PC-3 (cell line): ENCODE data around the gene HNRNPAB. TPM values are rescaled to one million over a fixed set of nuclear protein-coding genes. Genes with fewer than 3 reads are reported as not detected.

Source experiments
- ATAC-seq: fragments of 200-7000 bp; cut with Tn5 transposase; 2 replicates; pipeline ENCODE4 v1.9.1; 2020; ENCODE audit warnings: mild to moderate bottlenecking, moderate library complexity
- BruUV-seq: library from RNA; stranded (reverse); fragments of 400-500 nt; replicated peaks from 2 replicates; lab custom pipeline; 2021; lab: Mats Ljungman, UMichigan
- CTCF ChIA-PET: fragments of 300-600 bp; sonication (Branson Sonifier 250); formaldehyde crosslinking; loops from one replicate; lab custom pipeline; 2022; ENCODE audit warnings: antibody characterized with exemption; lab: Charles Lee
- POLR2A ChIA-PET: fragments of 300-600 bp; sonication (Branson Sonifier 250); formaldehyde crosslinking; loops from one replicate; lab custom pipeline; 2022; ENCODE audit warnings: antibody characterized with exemption; ENCODE audit not compliant: unreplicated experiment; lab: Charles Lee
- DNase-seq: peaks from one replicate; pipeline ENCODE4 v3.0.0-alpha.2; 2015
- H2AFZ ChIP-seq: fragments of 300-600 bp; sonication (generic); 2 replicates; pipeline ENCODE4 v1.6.0; 2016; ENCODE audit warnings: antibody characterized with exemption, low read length
- H3F3A ChIP-seq: fragments of 300-600 bp; sonication (generic); one replicate; pipeline ENCODE4 v1.6.0; 2017; ENCODE audit warnings: antibody characterized with exemption, low read length, control low read depth, mild to moderate bottlenecking; ENCODE audit not compliant: unreplicated experiment
- H3K27ac ChIP-seq: fragments of 300-600 bp; sonication (generic); 2 replicates; pipeline ENCODE4 v1.5.1; 2016; ENCODE audit warnings: mild to moderate bottlenecking, low read length
- H3K27me3 ChIP-seq: fragments of 300-600 bp; sonication (generic); 2 replicates; pipeline ENCODE4 v1.6.1; 2016; ENCODE audit warnings: low read length, mixed read lengths
- H3K36me3 ChIP-seq: fragments of 300-600 bp; sonication (generic); 2 replicates; pipeline ENCODE4 v1.6.1; 2016; ENCODE audit warnings: low read depth, mixed run types, low read length, mixed read lengths
- H3K4me1 ChIP-seq: fragments of 300-600 bp; sonication (generic); 2 replicates; pipeline ENCODE4 v1.5.1; 2016; ENCODE audit warnings: low read length; ENCODE audit not compliant: insufficient read depth
- H3K4me2 ChIP-seq: fragments of 300-600 bp; sonication (generic); 2 replicates; pipeline ENCODE4 v1.6.0; 2016; ENCODE audit warnings: low read length
- H3K4me3 ChIP-seq: fragments of 300-600 bp; sonication (generic); 2 replicates; pipeline ENCODE4 v1.5.1; 2016; ENCODE audit warnings: mild to moderate bottlenecking, low read length, mixed read lengths
- H3K79me2 ChIP-seq: fragments of 300-600 bp; sonication (generic); 2 replicates; pipeline ENCODE4 v1.6.1; 2017; ENCODE audit warnings: low read length, mixed read lengths
- H3K9ac ChIP-seq: fragments of 300-600 bp; sonication (generic); 2 replicates; pipeline ENCODE4 v1.6.0; 2016; ENCODE audit warnings: mild to moderate bottlenecking, low read length
- H3K9me2 ChIP-seq: fragments of 300-600 bp; sonication (generic); replicated peaks from 2 replicates; pipeline ENCODE4 v1.6.1; 2016; ENCODE audit warnings: mixed run types, low read length, mixed read lengths
- H3K9me3 ChIP-seq: fragments of 300-600 bp; sonication (generic); 2 replicates; pipeline ENCODE4 v1.6.1; 2016; ENCODE audit warnings: low read length, mixed read lengths
- H4K20me1 ChIP-seq: fragments of 300-600 bp; sonication (generic); 2 replicates; pipeline ENCODE4 v1.6.1; 2016; ENCODE audit warnings: low read length, mixed read lengths
- EZH2 ChIP-seq: fragments of 300-600 bp; sonication (generic); IDR thresholded peaks from one replicate; pipeline ENCODE4 v1.6.1; 2017; ENCODE audit warnings: antibody characterized with exemption, mild to moderate bottlenecking, low read length; ENCODE audit not compliant: unreplicated experiment
- EZH2phosphoT487 ChIP-seq: fragments of 300-600 bp; sonication (generic); IDR thresholded peaks from 2 replicates; pipeline ENCODE4 v1.6.1; 2018; ENCODE audit warnings: mild to moderate bottlenecking, antibody characterized with exemption, low read length, borderline replicate concordance
- intact Hi-C: fragments of 100-400 bp; cut with micrococcal nuclease; formaldehyde crosslinking; loops from 2 replicates; pipeline ENCODE4 v1.9.0; 2023
- total RNA-seq: library from RNA; depleted of rRNA; stranded (reverse); fragments of >200 nt; gene quantifications from 2 replicates; pipeline ENCODE4 v1.2.3, GENCODE V29; 2014
- TF ChIP-seq, protein P1 (sequence below): fragments of 300-600 bp; sonication (generic); conservative IDR thresholded peaks from 2 replicates; pipeline ENCODE4 v1.5.1; 2017; ENCODE audit warnings: antibody characterized with exemption, low read depth, mild to moderate bottlenecking, low read length

Gene HNRNPAB
- total RNA-seq, 1 experiment from 2014 or later: 231 TPM

GRCh38 chr5:178160176-178160575 lies 44.2 kb upstream of the HNRNPAB start:
- no peak overlapping the region for H3K4me2 ChIP-seq
- no peaks in the 10 kb centered on the region for H3K4me1 ChIP-seq
- no peak overlapping the region for H3K4me3 ChIP-seq
- TF ChIP-seq EZH2 (no peak), EZH2phosphoT487 (no peak)
- TF ChIP-seq, protein P1, sequence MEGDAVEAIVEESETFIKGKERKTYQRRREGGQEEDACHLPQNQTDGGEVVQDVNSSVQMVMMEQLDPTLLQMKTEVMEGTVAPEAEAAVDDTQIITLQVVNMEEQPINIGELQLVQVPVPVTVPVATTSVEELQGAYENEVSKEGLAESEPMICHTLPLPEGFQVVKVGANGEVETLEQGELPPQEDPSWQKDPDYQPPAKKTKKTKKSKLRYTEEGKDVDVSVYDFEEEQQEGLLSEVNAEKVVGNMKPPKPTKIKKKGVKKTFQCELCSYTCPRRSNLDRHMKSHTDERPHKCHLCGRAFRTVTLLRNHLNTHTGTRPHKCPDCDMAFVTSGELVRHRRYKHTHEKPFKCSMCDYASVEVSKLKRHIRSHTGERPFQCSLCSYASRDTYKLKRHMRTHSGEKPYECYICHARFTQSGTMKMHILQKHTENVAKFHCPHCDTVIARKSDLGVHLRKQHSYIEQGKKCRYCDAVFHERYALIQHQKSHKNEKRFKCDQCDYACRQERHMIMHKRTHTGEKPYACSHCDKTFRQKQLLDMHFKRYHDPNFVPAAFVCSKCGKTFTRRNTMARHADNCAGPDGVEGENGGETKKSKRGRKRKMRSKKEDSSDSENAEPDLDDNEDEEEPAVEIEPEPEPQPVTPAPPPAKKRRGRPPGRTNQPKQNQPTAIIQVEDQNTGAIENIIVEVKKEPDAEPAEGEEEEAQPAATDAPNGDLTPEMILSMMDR: no peak
- no peaks in the 10 kb centered on the region for H3K36me3 ChIP-seq
- no peaks in the 10 kb centered on the region for H3F3A ChIP-seq
- H3K9ac ChIP-seq: no peak overlapping the region
- intact Hi-C loops: no loop called here
- no peak overlapping the region for H2AFZ ChIP-seq
- H3K79me2 ChIP-seq: no peaks in the 10 kb centered on the region
- BruUV-seq: no TSS peak
- ChIA-PET CTCF (no interaction called here), POLR2A (no interaction called here)
- H3K9me2 ChIP-seq: no peaks in the 10 kb centered on the region
- H4K20me1 ChIP-seq: no peaks in the 10 kb centered on the region
- DNase-seq: no peak
- no peak for ATAC-seq
- H3K27me3 ChIP-seq: no peaks in the 10 kb centered on the region
- H3K27ac ChIP-seq: no peak overlapping the region
- no peaks in the 10 kb centered on the region for H3K9me3 ChIP-seq

DNA sequence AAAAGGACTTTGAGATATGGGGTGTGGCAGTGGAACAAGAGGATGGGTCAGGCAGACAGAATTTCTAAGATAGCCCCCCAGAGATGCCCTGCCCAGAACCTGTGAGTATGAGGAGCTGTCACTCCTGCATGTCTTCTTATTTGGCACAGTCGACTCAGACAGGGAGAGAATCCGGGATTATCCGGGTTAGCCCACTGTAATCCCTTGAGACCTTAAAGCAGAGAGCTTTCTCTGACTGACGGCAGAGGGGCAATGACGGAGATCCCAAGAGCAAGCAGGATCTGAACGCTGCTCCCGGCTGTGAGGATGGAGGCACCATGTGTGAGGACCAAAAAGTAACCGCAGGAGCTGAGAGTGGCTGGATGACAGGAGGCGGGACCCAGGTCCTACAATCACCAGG lies 41.9 kb upstream of the HNRNPAB start:
- H3K9ac ChIP-seq: no peak overlapping the region
- no peaks in the 10 kb centered on the region for H3K9me3 ChIP-seq
- POLR2A ChIA-PET: no interaction called here
- H3K27me3 ChIP-seq: no peaks in the 10 kb centered on the region
- TF ChIP-seq, protein P1: no peak
- no peak for TF ChIP-seq EZH2phosphoT487
- intact Hi-C loops: no loop called here
- no peaks in the 10 kb centered on the region for H3F3A ChIP-seq
- H3K4me3 ChIP-seq: no peak overlapping the region
- ATAC-seq (no peak), DNase-seq (no peak)
- H4K20me1 ChIP-seq: no peaks in the 10 kb centered on the region
- H3K27ac ChIP-seq: no peak overlapping the region
- H3K9me2 ChIP-seq: no peaks in the 10 kb centered on the region
- H3K4me2 ChIP-seq: no peak overlapping the region
- H3K79me2 ChIP-seq: no peaks in the 10 kb centered on the region
- CTCF ChIA-PET: no interaction called here
- no peaks in the 10 kb centered on the region for H3K36me3 ChIP-seq
- H2AFZ ChIP-seq: no peak overlapping the region
- no peaks in the 10 kb centered on the region for H3K4me1 ChIP-seq
- BruUV-seq: no TSS peak

GRCh38 chr5:178163772-178164735 lies 40.3 kb upstream of the HNRNPAB start:
- H3K4me3 ChIP-seq: peak overlapping the region; percentile 49; the same call in 1 of the 2 replicates
- no peaks in the 10 kb centered on the region for H3F3A ChIP-seq

More at GRCh38 chr5:178163772-178164735, 40.3 kb upstream of the HNRNPAB start:
- ChIA-PET POLR2A (no interaction called here), CTCF (interaction anchor here (0.6 to 0.7 kb wide), 2 partner anchors 10 to 88 kb away, joined by 4 to 8 read pairs; partner anchors contain the start of gene NHP2)
- H3K36me3 ChIP-seq: no peaks in the 10 kb centered on the region
- TF ChIP-seq, protein P1: peak; percentile 95
- TF ChIP-seq EZH2phosphoT487 (no peak), EZH2 (no peak)
- H3K79me2 ChIP-seq: no peaks in the 10 kb centered on the region
- H3K9ac ChIP-seq: no peak overlapping the region
- no peaks in the 10 kb centered on the region for H3K9me3 ChIP-seq
- H3K4me2 ChIP-seq: peak overlapping the region; percentile 82
- no peaks in the 10 kb centered on the region for H3K4me1 ChIP-seq
- intact Hi-C loops: loop anchor here (1.0 kb wide), 1 partner anchor 88 kb away; no protein-coding TSS in a partner anchor
- ATAC-seq: peak; percentile 98
- no peak overlapping the region for H3K27ac ChIP-seq
- BruUV-seq: no TSS peak
- H3K27me3 ChIP-seq: no peaks in the 10 kb centered on the region
- no peaks in the 10 kb centered on the region for H4K20me1 ChIP-seq
- peak; percentile 92 for DNase-seq
- no peaks in the 10 kb centered on the region for H3K9me2 ChIP-seq
- H2AFZ ChIP-seq: peak overlapping the region; percentile 86
